GM12865 (cell line): ENCODE data around the gene ATRNL1.

Experiments
- DNase-seq: peaks from one replicate; pipeline ENCODE4 v3.0.0; 2010; ENCODE audit warnings: low read depth
- H3K4me3 ChIP-seq: 2 replicates; pipeline ENCODE4 v1.5.1; 2011; ENCODE audit warnings: mild to moderate bottlenecking, low read depth, low read length, control low read depth
- CTCF ChIP-seq: IDR thresholded peaks from 2 replicates; pipeline ENCODE4 v1.5.1; 2011; ENCODE audit warnings: low read length, control low read depth, low read depth, inconsistent platforms; ENCODE audit not compliant: insufficient read depth; ENCODE audit errors: missing control alignments

Gene ATRNL1

GRCh38 chr10:115963848-115964247 lies 870.7 kb downstream of the ATRNL1 start:
- peak; percentile 19 for DNase-seq
- no peak overlapping the region for H3K4me3 ChIP-seq
- TF ChIP-seq CTCF = peak; percentile 14

GRCh38 chr10:115964827-115965226 lies 871.7 kb downstream of the ATRNL1 start:
- no peak overlapping the region for H3K4me3 ChIP-seq
- DNase-seq = no peak
- TF ChIP-seq CTCF = no peak

- no peak for TF ChIP-seq CTCF
- no peak for DNase-seq
- H3K4me3 ChIP-seq = no peak overlapping the region
Measured at GRCh38 chr10:115965376-115965775, 872.2 kb downstream of the ATRNL1 start.

GRCh38 chr10:115968236-115968635 lies 875.1 kb downstream of the ATRNL1 start:
- no peak for TF ChIP-seq CTCF
- no peak for DNase-seq
- no peak overlapping the region for H3K4me3 ChIP-seq

GRCh38 chr10:115969591-115969990 lies 876.4 kb downstream of the ATRNL1 start:
- no peak for DNase-seq
- no peak for TF ChIP-seq CTCF
- no peak overlapping the region for H3K4me3 ChIP-seq

GRCh38 chr10:115971921-115972320 lies 878.8 kb downstream of the ATRNL1 start:
- DNase-seq = no peak
- no peak overlapping the region for H3K4me3 ChIP-seq
- no peak for TF ChIP-seq CTCF

- H3K4me3 ChIP-seq = no peak overlapping the region
- no peak for DNase-seq
- TF ChIP-seq CTCF = no peak
Measured at GRCh38 chr10:115972426-115972825, 879.3 kb downstream of the ATRNL1 start.
